ENCODE data around the gene DTNBP1.
A peak's percentile ranks its signal among the peaks of the same experiment; 100 is the strongest.

The DTNBP1 gene

DNA sequence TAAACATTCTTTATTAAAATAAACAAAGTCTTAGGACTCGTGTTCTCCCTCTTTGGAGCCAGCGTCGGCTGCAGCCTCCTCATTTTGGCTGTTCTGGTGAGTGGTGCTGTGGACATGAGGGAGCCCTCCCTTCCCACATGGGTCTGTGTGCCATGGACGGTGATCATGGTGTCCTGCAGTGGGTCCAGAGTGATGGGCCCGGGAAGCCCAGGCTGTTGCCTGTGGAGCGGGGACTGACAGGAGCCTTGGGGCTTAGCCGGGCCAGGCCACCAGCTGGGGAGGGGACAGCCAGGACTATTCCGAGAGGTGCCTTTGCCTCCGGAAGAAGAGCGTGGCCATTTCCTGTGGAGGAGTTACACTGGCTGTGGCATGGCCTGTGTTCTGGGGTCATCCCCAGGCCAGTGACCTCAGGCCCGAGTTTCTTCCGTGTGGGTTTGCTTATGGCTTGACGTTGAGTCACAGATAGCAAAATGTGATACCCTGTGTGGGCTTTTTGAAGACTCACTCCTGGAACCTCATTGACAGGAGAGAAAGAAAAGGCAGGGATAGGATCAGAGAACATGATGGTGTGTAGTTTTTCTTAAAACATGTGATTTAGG, 153.4 kb downstream of the DTNBP1 start:
- Histone ChIP-seq H3K36me3 (ENCODE audit: insufficient read depth, low read length) (peaks cover 67% of the 10 kb centered on the region), H3K27me3 (ENCODE audit: control insufficient read depth in 1 of 2, insufficient read depth in 2 of 2, low read length in 2 of 2) (no peaks in the 10 kb centered on the region), H3K27ac (ENCODE audit: low read depth, low read length) (no peak overlapping the region), H3K9me3 (ENCODE audit: low read length) (no peaks in the 10 kb centered on the region), H3K9ac (ENCODE audit: low read length) (no peak overlapping the region), H3K4me1 (ENCODE audit: insufficient read depth, low read length) (peaks cover 20% of the 10 kb centered on the region), H3K4me3 (ENCODE audit: low read depth in 1 of 2, low read length in 2 of 2) (no peak overlapping the region)

GRCh38 chr6:15508931-15509330, 153.9 kb downstream of the DTNBP1 start:
- no peak overlapping the region for H3K4me3 ChIP-seq (ENCODE audit: low read depth in 1 of 2, low read length in 2 of 2)
- no peaks in the 10 kb centered on the region for H3K27me3 ChIP-seq (ENCODE audit: control insufficient read depth in 1 of 2, insufficient read depth in 2 of 2, low read length in 2 of 2)
- H3K9ac ChIP-seq (ENCODE audit: low read length), result no peak overlapping the region
- H3K9me3 ChIP-seq (ENCODE audit: low read length), result no peaks in the 10 kb centered on the region
- H3K4me1 ChIP-seq (ENCODE audit: insufficient read depth, low read length), result peaks cover 25% of the 10 kb centered on the region
- H3K36me3 ChIP-seq (ENCODE audit: insufficient read depth, low read length), result peaks cover 62% of the 10 kb centered on the region
- no peak overlapping the region for H3K27ac ChIP-seq (ENCODE audit: low read depth, low read length)

DNA sequence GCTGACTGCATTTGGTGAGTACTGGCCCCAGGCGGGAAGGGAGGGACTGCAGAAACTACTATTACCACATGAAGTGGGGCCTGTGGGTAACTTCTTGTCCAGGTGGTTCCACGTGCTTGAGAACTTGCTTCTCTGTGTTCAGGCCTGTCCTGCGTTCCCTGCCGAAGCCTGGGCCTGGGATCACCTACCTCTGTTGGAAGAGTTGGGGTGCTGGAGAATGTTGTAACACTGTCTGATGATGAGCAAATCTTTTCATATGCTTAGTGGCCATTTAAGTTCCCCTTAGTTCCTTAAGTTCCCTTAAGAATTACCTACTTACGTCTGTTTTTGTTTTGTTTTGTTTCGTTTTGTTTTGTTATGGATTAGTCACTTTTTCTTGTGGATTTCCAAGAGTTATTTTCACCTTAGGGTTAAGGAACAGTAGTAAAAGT, 154.4 kb downstream of the DTNBP1 start:
- Histone ChIP-seq H3K36me3 (ENCODE audit: insufficient read depth, low read length) (peaks cover 58% of the 10 kb centered on the region), H3K27ac (ENCODE audit: low read depth, low read length) (no peak overlapping the region), H3K4me3 (ENCODE audit: low read depth in 1 of 2, low read length in 2 of 2) (no peak overlapping the region), H3K4me1 (ENCODE audit: insufficient read depth, low read length) (peaks cover 30% of the 10 kb centered on the region), H3K27me3 (ENCODE audit: control insufficient read depth in 1 of 2, insufficient read depth in 2 of 2, low read length in 2 of 2) (no peaks in the 10 kb centered on the region), H3K9me3 (ENCODE audit: low read length) (no peaks in the 10 kb centered on the region), H3K9ac (ENCODE audit: low read length) (no peak overlapping the region)

GRCh38 chr6:15507746-15508145, 155.1 kb downstream of the DTNBP1 start:
- Histone ChIP-seq H3K27ac (ENCODE audit: low read depth, low read length) (no peak overlapping the region), H3K9ac (ENCODE audit: low read length) (no peak overlapping the region), H3K4me1 (ENCODE audit: insufficient read depth, low read length) (peaks cover 37% of the 10 kb centered on the region), H3K36me3 (ENCODE audit: insufficient read depth, low read length) (peaks cover 51% of the 10 kb centered on the region), H3K27me3 (ENCODE audit: control insufficient read depth in 1 of 2, insufficient read depth in 2 of 2, low read length in 2 of 2) (no peaks in the 10 kb centered on the region), H3K4me3 (ENCODE audit: low read depth in 1 of 2, low read length in 2 of 2) (no peak overlapping the region), H3K9me3 (ENCODE audit: low read length) (no peaks in the 10 kb centered on the region)

DNA sequence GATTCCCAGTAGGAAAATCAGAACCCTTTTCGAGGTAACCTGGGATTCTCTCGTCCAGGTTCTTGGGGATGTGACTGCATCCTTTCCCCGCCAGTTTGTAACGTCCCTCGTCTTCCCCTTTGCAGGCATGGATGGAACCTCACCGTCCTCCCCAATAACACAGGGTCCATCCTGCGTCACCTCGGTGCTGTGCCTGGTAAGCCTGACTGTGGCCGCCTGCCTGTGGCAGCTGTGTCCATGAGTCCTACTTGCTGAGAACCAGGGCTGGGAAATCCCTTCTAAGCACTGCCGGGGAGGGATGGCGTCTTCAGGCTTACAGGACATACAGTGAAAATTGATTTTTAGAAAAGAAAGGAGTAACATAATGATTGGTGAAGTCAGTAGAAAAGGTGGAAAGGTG, 155.6 kb downstream of the DTNBP1 start:
- Histone ChIP-seq H3K9ac (ENCODE audit: low read length) (no peak overlapping the region), H3K36me3 (ENCODE audit: insufficient read depth, low read length) (peaks cover 45% of the 10 kb centered on the region), H3K4me1 (ENCODE audit: insufficient read depth, low read length) (peaks cover 42% of the 10 kb centered on the region), H3K27me3 (ENCODE audit: control insufficient read depth in 1 of 2, insufficient read depth in 2 of 2, low read length in 2 of 2) (no peaks in the 10 kb centered on the region), H3K9me3 (ENCODE audit: low read length) (no peaks in the 10 kb centered on the region), H3K4me3 (ENCODE audit: low read depth in 1 of 2, low read length in 2 of 2) (no peak overlapping the region), H3K27ac (ENCODE audit: low read depth, low read length) (no peak overlapping the region)

DNA sequence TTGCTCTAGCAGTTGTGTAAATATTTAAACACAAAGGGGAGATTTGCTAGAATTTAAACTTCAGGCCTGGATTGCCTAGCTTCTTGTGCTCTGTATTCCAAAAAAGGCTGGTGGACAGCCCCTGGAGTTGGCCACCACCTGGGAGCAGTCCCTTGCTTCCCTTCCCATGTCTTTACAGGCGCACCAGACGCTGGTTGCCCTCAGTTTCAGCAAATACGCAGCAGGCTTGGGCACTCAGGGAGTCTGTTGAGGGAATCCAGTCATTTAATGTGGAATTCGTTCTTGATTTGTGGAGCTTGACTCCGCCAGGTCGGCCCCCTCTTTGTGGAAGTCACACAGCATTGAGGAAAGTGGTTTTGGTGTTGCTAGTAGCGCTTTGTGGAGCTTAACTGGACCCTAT, 156.8 kb downstream of the DTNBP1 start:
- H3K9ac ChIP-seq (ENCODE audit: low read length), result no peak overlapping the region
- no peak overlapping the region for H3K27ac ChIP-seq (ENCODE audit: low read depth, low read length)
- no peaks in the 10 kb centered on the region for H3K27me3 ChIP-seq (ENCODE audit: control insufficient read depth in 1 of 2, insufficient read depth in 2 of 2, low read length in 2 of 2)
- H3K4me1 ChIP-seq (ENCODE audit: insufficient read depth, low read length), result peaks cover 50% of the 10 kb centered on the region
- no peaks in the 10 kb centered on the region for H3K9me3 ChIP-seq (ENCODE audit: low read length)
- H3K4me3 ChIP-seq (ENCODE audit: low read depth in 1 of 2, low read length in 2 of 2), result no peak overlapping the region
- H3K36me3 ChIP-seq (ENCODE audit: insufficient read depth, low read length), result peaks cover 43% of the 10 kb centered on the region

DNA sequence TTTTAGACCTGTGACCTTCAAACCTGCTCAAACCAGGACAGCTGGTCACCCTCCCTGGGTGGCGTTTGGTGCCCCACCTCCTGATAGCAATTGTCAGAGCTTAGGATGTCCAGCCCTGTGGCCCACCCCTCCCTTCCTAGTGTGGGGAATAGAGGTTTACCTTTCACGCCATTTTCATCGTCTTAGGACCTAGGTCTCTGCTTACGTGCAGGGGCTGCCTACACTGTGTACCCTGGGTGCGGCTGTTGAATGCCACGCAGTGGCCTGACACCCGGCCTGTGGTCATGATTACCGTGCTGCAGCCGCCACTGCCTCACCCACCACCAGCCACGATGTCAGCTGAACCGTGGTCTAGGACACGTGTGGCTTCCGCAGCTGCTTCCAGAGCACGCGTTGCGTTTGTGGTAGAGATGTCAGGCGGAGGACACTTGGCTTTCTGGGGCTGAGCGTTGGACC, 157.3 kb downstream of the DTNBP1 start:
- Histone ChIP-seq H3K36me3 (ENCODE audit: insufficient read depth, low read length) (peaks cover 46% of the 10 kb centered on the region), H3K27ac (ENCODE audit: low read depth, low read length) (peak overlapping the region; percentile 62), H3K4me1 (ENCODE audit: insufficient read depth, low read length) (peaks cover 50% of the 10 kb centered on the region)

GRCh38 chr6:15504581-15505350, 158.1 kb downstream of the DTNBP1 start:
- Histone ChIP-seq H3K27me3 (ENCODE audit: control insufficient read depth in 1 of 2, insufficient read depth in 2 of 2, low read length in 2 of 2) (no peaks in the 10 kb centered on the region), H3K4me1 (ENCODE audit: insufficient read depth, low read length) (peaks cover 50% of the 10 kb centered on the region), H3K9ac (ENCODE audit: low read length) (peak overlapping the region; percentile 40), H3K4me3 (ENCODE audit: low read depth in 1 of 2, low read length in 2 of 2) (peak overlapping the region in 1 of 2 donors; percentile 38), H3K27ac (ENCODE audit: low read depth, low read length) (peak overlapping the region; percentile 62), H3K9me3 (ENCODE audit: low read length) (no peaks in the 10 kb centered on the region), H3K36me3 (ENCODE audit: insufficient read depth, low read length) (peaks cover 46% of the 10 kb centered on the region)

More for the DNA sequence above, 157.3 kb downstream of the DTNBP1 start:
- Histone ChIP-seq H3K27me3 (ENCODE audit: control insufficient read depth in 1 of 2, insufficient read depth in 2 of 2, low read length in 2 of 2) (no peaks in the 10 kb centered on the region), H3K4me3 (ENCODE audit: low read depth in 1 of 2, low read length in 2 of 2) (peak overlapping the region in 1 of 2 donors; percentile 38), H3K9me3 (ENCODE audit: low read length) (no peaks in the 10 kb centered on the region), H3K9ac (ENCODE audit: low read length) (peak overlapping the region; percentile 40)

DNA sequence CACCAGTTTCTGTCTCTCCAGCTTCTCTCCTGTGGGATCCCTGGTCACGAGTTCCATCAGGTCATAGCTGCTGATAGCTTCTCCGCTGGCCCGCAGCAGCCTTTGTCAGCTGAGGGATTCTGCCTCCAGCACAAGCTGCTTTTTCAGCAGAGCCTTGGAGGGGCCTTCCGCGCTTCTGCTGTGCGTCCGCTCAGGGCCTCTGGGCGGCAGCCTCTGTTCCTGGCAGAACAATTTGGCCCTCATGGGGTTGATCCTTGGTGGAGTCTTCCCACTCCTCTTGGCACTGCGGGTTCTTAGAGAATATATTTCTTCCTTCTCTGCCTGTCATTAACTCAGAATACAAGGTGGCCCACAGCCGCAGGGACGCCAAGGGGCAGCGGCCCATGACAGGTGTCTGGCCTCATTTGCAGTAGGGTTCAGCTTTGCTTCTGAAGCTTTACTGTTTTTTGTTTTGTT, 158.8 kb downstream of the DTNBP1 start:
- Histone ChIP-seq H3K9ac (ENCODE audit: low read length) (no peak overlapping the region), H3K27ac (ENCODE audit: low read depth, low read length) (peak overlapping the region; percentile 62), H3K36me3 (ENCODE audit: insufficient read depth, low read length) (peaks cover 39% of the 10 kb centered on the region)

GRCh38 chr6:15503346-15503680, 159.5 kb downstream of the DTNBP1 start:
- Histone ChIP-seq H3K27me3 (ENCODE audit: control insufficient read depth in 1 of 2, insufficient read depth in 2 of 2, low read length in 2 of 2) (no peaks in the 10 kb centered on the region), H3K9ac (ENCODE audit: low read length) (no peak overlapping the region), H3K4me1 (ENCODE audit: insufficient read depth, low read length) (peaks cover 50% of the 10 kb centered on the region), H3K27ac (ENCODE audit: low read depth, low read length) (no peak overlapping the region), H3K36me3 (ENCODE audit: insufficient read depth, low read length) (peaks cover 36% of the 10 kb centered on the region), H3K9me3 (ENCODE audit: low read length) (no peaks in the 10 kb centered on the region), H3K4me3 (ENCODE audit: low read depth in 1 of 2, low read length in 2 of 2) (no peak overlapping the region)

More for the DNA sequence above, 158.8 kb downstream of the DTNBP1 start:
- H3K4me1 ChIP-seq (ENCODE audit: insufficient read depth, low read length), result peaks cover 50% of the 10 kb centered on the region
- no peaks in the 10 kb centered on the region for H3K27me3 ChIP-seq (ENCODE audit: control insufficient read depth in 1 of 2, insufficient read depth in 2 of 2, low read length in 2 of 2)
- no peaks in the 10 kb centered on the region for H3K9me3 ChIP-seq (ENCODE audit: low read length)
- peak overlapping the region in 1 of 2 donors; percentile 38 for H3K4me3 ChIP-seq (ENCODE audit: low read depth in 1 of 2, low read length in 2 of 2)

GRCh38 chr6:15502446-15503345, 160.1 kb downstream of the DTNBP1 start:
- no peak overlapping the region for H3K27ac ChIP-seq (ENCODE audit: low read depth, low read length)

More at GRCh38 chr6:15502446-15503345, 160.1 kb downstream of the DTNBP1 start:
- Histone ChIP-seq H3K4me1 (ENCODE audit: insufficient read depth, low read length) (peaks cover 50% of the 10 kb centered on the region), H3K27me3 (ENCODE audit: control insufficient read depth in 1 of 2, insufficient read depth in 2 of 2, low read length in 2 of 2) (no peaks in the 10 kb centered on the region), H3K9ac (ENCODE audit: low read length) (no peak overlapping the region), H3K9me3 (ENCODE audit: low read length) (no peaks in the 10 kb centered on the region), H3K4me3 (ENCODE audit: low read depth in 1 of 2, low read length in 2 of 2) (no peak overlapping the region), H3K36me3 (ENCODE audit: insufficient read depth, low read length) (peaks cover 31% of the 10 kb centered on the region)
